H9 (cell line): ENCODE results near the gene RPL28. TPM values are rescaled to one million over a fixed set of nuclear protein-coding genes. Genes with fewer than 3 reads are reported as not detected.

ENCODE experiments used
- DNase-seq: peaks from one replicate; pipeline ENCODE4 v3.0.0-alpha.2; 2017
- H2AFZ ChIP-seq: one replicate; pipeline ENCODE4 v1.6.1; 2013; ENCODE audit warnings: mild to moderate bottlenecking, low read length, control low read depth, moderate library complexity
- H2AK5ac ChIP-seq: 2 replicates; pipeline ENCODE4 v1.6.1; 2013; ENCODE audit warnings: low read length, control low read depth, mixed read lengths; ENCODE audit not compliant: insufficient read length
- H2BK120ac ChIP-seq: one replicate; pipeline ENCODE4 v1.6.1; 2013; ENCODE audit warnings: low read depth, mild to moderate bottlenecking, low read length, control low read depth, inconsistent platforms; ENCODE audit not compliant: poor library complexity, severe bottlenecking
- H2BK12ac ChIP-seq: 2 replicates; pipeline ENCODE4 v1.6.1; 2013; ENCODE audit warnings: low read length, control low read depth, mixed read lengths, low read depth; ENCODE audit not compliant: insufficient read length
- H2BK15ac ChIP-seq: 2 replicates; pipeline ENCODE4 v1.6.1; 2013; ENCODE audit warnings: low read depth, low read length, control low read depth
- H2BK20ac ChIP-seq: one replicate; pipeline ENCODE4 v1.6.1; 2013; ENCODE audit warnings: low read depth, mild to moderate bottlenecking, low read length, control low read depth, inconsistent platforms; ENCODE audit not compliant: poor library complexity, severe bottlenecking
- H2BK5ac ChIP-seq: 2 replicates; pipeline ENCODE4 v1.6.1; 2013; ENCODE audit warnings: low read length, control low read depth, mixed read lengths; ENCODE audit not compliant: insufficient read length
- H3K14ac ChIP-seq: 2 replicates; pipeline ENCODE4 v1.6.1; 2013; ENCODE audit warnings: low read length, control low read depth; ENCODE audit not compliant: insufficient read depth
- H3K18ac ChIP-seq: 2 replicates; pipeline ENCODE4 v1.6.1; 2013; ENCODE audit warnings: low read depth, mild to moderate bottlenecking, mixed read lengths, low read length, control low read depth; ENCODE audit not compliant: insufficient read length
- H3K23ac ChIP-seq: 2 replicates; pipeline ENCODE4 v1.6.1; 2013; ENCODE audit warnings: low read length, control low read depth, mixed read lengths, low read depth; ENCODE audit not compliant: insufficient read length
- H3K23me2 ChIP-seq: 2 replicates; pipeline ENCODE4 v1.6.1; 2013; ENCODE audit warnings: low read depth, mild to moderate bottlenecking, mixed read lengths, low read length, control low read depth; ENCODE audit not compliant: insufficient read length, poor library complexity, severe bottlenecking
- H3K27ac ChIP-seq: 2 replicates; pipeline ENCODE4 v1.5.1; 2013; ENCODE audit warnings: low read length, control low read depth, mixed read lengths, low read depth; ENCODE audit not compliant: insufficient read length
- H3K27me3 ChIP-seq: 2 replicates; pipeline ENCODE4 v1.6.1; 2013; ENCODE audit warnings: low read length, control low read depth, inconsistent platforms; ENCODE audit not compliant: insufficient read depth
- H3K4ac ChIP-seq: 2 replicates; pipeline ENCODE4 v1.6.1; 2013; ENCODE audit warnings: low read depth, mild to moderate bottlenecking, control low read depth, inconsistent platforms, low read length, moderate library complexity
- H3K4me1 ChIP-seq: 2 replicates; pipeline ENCODE4 v1.6.1; 2013; ENCODE audit warnings: low read length, control low read depth, inconsistent platforms; ENCODE audit not compliant: insufficient read depth
- H3K4me2 ChIP-seq: 2 replicates; pipeline ENCODE4 v1.6.1; 2013; ENCODE audit warnings: low read length, control low read depth, mixed read lengths; ENCODE audit not compliant: insufficient read length, insufficient read depth
- H3K56ac ChIP-seq: 2 replicates; pipeline ENCODE4 v1.6.1; 2013; ENCODE audit warnings: low read depth, mild to moderate bottlenecking, mixed read lengths, low read length, control low read depth; ENCODE audit not compliant: insufficient read length
- H3K79me1 ChIP-seq: 2 replicates; pipeline ENCODE4 v1.6.1; 2013; ENCODE audit warnings: low read depth, mild to moderate bottlenecking, moderate library complexity, low read length, control low read depth, inconsistent platforms; ENCODE audit not compliant: insufficient read depth, poor library complexity, severe bottlenecking
- H3K79me2 ChIP-seq: 2 replicates; pipeline ENCODE4 v1.6.1; 2013; ENCODE audit warnings: low read length, control low read depth, inconsistent platforms; ENCODE audit not compliant: insufficient read depth
- H3K9ac ChIP-seq: 2 replicates; pipeline ENCODE4 v1.6.1; 2013; ENCODE audit warnings: low read length, control low read depth, mixed read lengths; ENCODE audit not compliant: insufficient read length; ENCODE audit errors: extremely low read depth
- H3K9me3 ChIP-seq: one replicate; pipeline ENCODE4 v1.6.1; 2013; ENCODE audit warnings: low read depth, low read length, inconsistent platforms; ENCODE audit not compliant: control insufficient read depth
- H3T11ph ChIP-seq: one replicate; pipeline ENCODE4 v1.6.1; 2013; ENCODE audit warnings: mild to moderate bottlenecking, low read length, control low read depth, inconsistent platforms
- H4K20me1 ChIP-seq: one replicate; pipeline ENCODE4 v1.6.1; 2013; ENCODE audit not compliant: control insufficient read depth, insufficient read length, insufficient read depth
- H4K5ac ChIP-seq: 2 replicates; pipeline ENCODE4 v1.6.1; 2013; ENCODE audit warnings: low read depth, mild to moderate bottlenecking, mixed read lengths, low read length, control low read depth; ENCODE audit not compliant: insufficient read length
- H4K8ac ChIP-seq: replicated peaks from 2 replicates; pipeline ENCODE4 v1.6.1; 2013; ENCODE audit warnings: low read length, control low read depth, mixed read lengths, low read depth; ENCODE audit not compliant: insufficient read length
- H4K91ac ChIP-seq: 2 replicates; pipeline ENCODE4 v1.6.1; 2013; ENCODE audit warnings: low read depth, mild to moderate bottlenecking, moderate library complexity, mixed read lengths, low read length, control low read depth; ENCODE audit not compliant: insufficient read length
- H3K27ac Mint-ChIP-seq, 3 experiments: 2 replicates in 2 of 3; 3 replicates in 1 of 3; pipeline ENCODE4 v1.8.0; 2020 to 2021; ENCODE audit warnings: mixed read lengths in 3 of 3, mild to moderate bottlenecking in 1 of 3, moderate library complexity in 1 of 3
- H3K27me3 Mint-ChIP-seq: 2 replicates; pipeline ENCODE4 v1.8.0; 2021; ENCODE audit warnings: low read depth, mild to moderate bottlenecking, moderate library complexity, mixed read lengths
- H3K36me3 Mint-ChIP-seq, 3 experiments: 2 replicates in 2 of 3; 3 replicates in 1 of 3; pipeline ENCODE4 v1.8.0; 2020 to 2021; ENCODE audit warnings: low read depth in 3 of 3, mixed read lengths in 3 of 3; ENCODE audit not compliant: insufficient read depth in 1 of 3
- H3K4me1 Mint-ChIP-seq, 2 experiments: 2 replicates each; pipeline ENCODE4 v1.8.0; 2020; ENCODE audit warnings: mixed read lengths in 2 of 2
- H3K4me3 Mint-ChIP-seq, 2 experiments: 2 replicates in 1 of 2; 3 replicates in 1 of 2; pipeline ENCODE4 v1.8.0; 2020 to 2021; ENCODE audit warnings: mild to moderate bottlenecking in 2 of 2, mixed read lengths in 2 of 2, moderate library complexity in 1 of 2
- H3K9me3 Mint-ChIP-seq, 2 experiments: 2 replicates in 1 of 2; 3 replicates in 1 of 2; pipeline ENCODE4 v1.8.0; 2020; ENCODE audit warnings: mild to moderate bottlenecking in 2 of 2, mixed read lengths in 2 of 2, moderate library complexity in 1 of 2
- WGBS: extraction: QIAGEN DNeasy Blood & Tissue Kit; methylation state at CpG from one replicate; pipeline ENCODE4 v1.1.7; 2013; ENCODE audit warnings: missing lambda C conversion rate, low lambda C conversion rate, mixed read lengths; ENCODE audit not compliant: insufficient read length; ENCODE audit errors: extremely low coverage; 5-methylcytosine and 5-hydroxymethylcytosine counted together
- total RNA-seq: library from RNA; stranded (reverse); gene quantifications from 2 replicates; pipeline ENCODE4 v1.2.1, GENCODE V29; 2021
- TF ChIP-seq, protein P1 (sequence below): fragments of 200-600 bp; sonication (generic); conservative IDR thresholded peaks from 3 replicates; pipeline ENCODE4 v1.8.0; 2021; ENCODE audit warnings: antibody characterized with exemption, mild to moderate bottlenecking

The RPL28 gene
- total RNA-seq, 1 experiment from 2014 or later: 2,076 TPM

DNA sequence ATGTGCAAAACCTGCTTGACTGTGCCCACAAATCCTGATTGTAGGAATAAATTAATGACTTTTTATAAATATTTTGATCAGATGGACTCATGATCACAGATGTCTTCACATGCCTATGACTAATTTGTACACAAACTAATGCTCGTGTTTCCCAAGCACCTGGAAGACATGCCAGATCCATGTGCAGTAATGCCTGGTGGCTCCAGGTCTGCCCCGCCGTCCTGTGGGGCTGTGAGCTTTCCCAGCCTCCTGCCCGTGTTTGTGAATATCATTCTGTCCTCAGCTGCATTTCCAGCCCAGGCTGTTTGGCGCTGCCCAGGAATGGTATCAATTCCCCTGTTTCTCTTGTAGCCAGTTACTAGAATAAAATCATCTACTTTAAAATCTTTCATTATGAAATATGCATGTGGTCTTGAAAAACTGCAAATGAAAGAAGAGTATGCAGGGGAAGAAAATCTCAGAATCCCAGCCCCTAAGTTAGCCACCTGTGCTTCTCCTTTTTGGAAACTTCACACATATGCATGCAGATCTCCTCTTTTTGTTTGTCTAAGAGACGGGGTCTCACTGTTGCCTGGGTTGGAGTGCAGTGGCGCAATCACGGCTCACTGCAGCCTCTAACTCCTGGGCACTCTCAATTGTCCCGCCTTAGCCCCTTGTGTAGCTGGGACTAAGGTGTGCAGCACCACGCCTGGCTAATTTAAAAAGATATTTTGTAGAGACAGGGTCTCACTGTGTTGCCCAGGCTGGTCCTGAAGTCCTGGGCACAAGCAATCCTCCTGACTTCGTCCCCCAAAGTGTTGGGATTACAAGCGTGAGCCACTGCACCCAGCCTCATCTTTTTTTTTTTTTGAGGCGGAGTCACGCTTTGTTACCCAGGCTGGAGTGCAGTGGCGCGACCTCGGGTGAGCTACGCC lies 6.2 kb downstream of the RPL28 start:
- H3K4me1 ChIP-seq: peaks cover 4% of the 10 kb centered on the region
- H2BK20ac ChIP-seq: no peak overlapping the region
- no peak overlapping the region for H3T11ph ChIP-seq
- H4K5ac ChIP-seq: no peak overlapping the region
- peaks cover 3% of the 10 kb centered on the region for H4K20me1 ChIP-seq
- no peak overlapping the region for H2BK12ac ChIP-seq
- no peaks in the 10 kb centered on the region; the same call in none of the 2 replicates for H3K27me3 Mint-ChIP-seq
- no peak overlapping the region for H3K27ac ChIP-seq
- no peak overlapping the region for H3K4me2 ChIP-seq
- WGBS: no CpG with 5 or more reads among the region's 18 CpGs
- peaks cover 13% of the 10 kb centered on the region for H3K79me1 ChIP-seq
- TF ChIP-seq, protein P1, sequence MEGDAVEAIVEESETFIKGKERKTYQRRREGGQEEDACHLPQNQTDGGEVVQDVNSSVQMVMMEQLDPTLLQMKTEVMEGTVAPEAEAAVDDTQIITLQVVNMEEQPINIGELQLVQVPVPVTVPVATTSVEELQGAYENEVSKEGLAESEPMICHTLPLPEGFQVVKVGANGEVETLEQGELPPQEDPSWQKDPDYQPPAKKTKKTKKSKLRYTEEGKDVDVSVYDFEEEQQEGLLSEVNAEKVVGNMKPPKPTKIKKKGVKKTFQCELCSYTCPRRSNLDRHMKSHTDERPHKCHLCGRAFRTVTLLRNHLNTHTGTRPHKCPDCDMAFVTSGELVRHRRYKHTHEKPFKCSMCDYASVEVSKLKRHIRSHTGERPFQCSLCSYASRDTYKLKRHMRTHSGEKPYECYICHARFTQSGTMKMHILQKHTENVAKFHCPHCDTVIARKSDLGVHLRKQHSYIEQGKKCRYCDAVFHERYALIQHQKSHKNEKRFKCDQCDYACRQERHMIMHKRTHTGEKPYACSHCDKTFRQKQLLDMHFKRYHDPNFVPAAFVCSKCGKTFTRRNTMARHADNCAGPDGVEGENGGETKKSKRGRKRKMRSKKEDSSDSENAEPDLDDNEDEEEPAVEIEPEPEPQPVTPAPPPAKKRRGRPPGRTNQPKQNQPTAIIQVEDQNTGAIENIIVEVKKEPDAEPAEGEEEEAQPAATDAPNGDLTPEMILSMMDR: no peak
- H3K27ac Mint-ChIP-seq: peak overlapping the region in 1 of 3 experiments; percentile 70; a peak in 3 of 7 replicates
- H3K36me3 Mint-ChIP-seq: peaks cover 28 to 38% (median 30%) of the 10 kb centered on the region in 3 experiments
- peaks cover 54 to 63% of the 10 kb centered on the region in 2 experiments for H3K4me1 Mint-ChIP-seq
- no peak overlapping the region for H3K14ac ChIP-seq
- H3K9me3 ChIP-seq: no peaks in the 10 kb centered on the region
- H3K9me3 Mint-ChIP-seq: no peaks in the 10 kb centered on the region
- H3K4me3 Mint-ChIP-seq: peak overlapping the region; percentile 39 to 54; a peak in 3 of 5 replicates
- H3K9ac ChIP-seq: no peak overlapping the region
- no peak overlapping the region for H2BK15ac ChIP-seq
- H3K79me2 ChIP-seq: peaks cover 8% of the 10 kb centered on the region; the same call in 1 of the 2 replicates
- H3K23ac ChIP-seq: no peak overlapping the region
- H2AFZ ChIP-seq: no peak overlapping the region
- no peak overlapping the region for H3K56ac ChIP-seq
- DNase-seq: no peak
- no peak overlapping the region for H3K4ac ChIP-seq
- no peaks in the 10 kb centered on the region for H3K27me3 ChIP-seq
- H2AK5ac ChIP-seq: no peak overlapping the region
- no peak overlapping the region for H4K91ac ChIP-seq
- no peak overlapping the region for H2BK120ac ChIP-seq
- H4K8ac ChIP-seq: no peak overlapping the region
- no peak overlapping the region for H2BK5ac ChIP-seq
- peaks cover under 1% of the 10 kb centered on the region for H3K23me2 ChIP-seq
- no peak overlapping the region for H3K18ac ChIP-seq
